Aorta (tissue), 5 donors: Measurements from ENCODE around the gene KRT7. TPM values are rescaled to one million over a fixed set of nuclear protein-coding genes. Genes with fewer than 3 reads are reported as not detected.
A peak's percentile ranks its signal among the peaks of the same experiment; 100 is the strongest.

Experiments
- ATAC-seq: fragments of 200-7000 bp; cut with Tn5 transposase; one replicate; pipeline ENCODE4 v1.9.1; 2022; ENCODE audit warnings: moderate library complexity; ENCODE audit not compliant: low FRiP score
- DNase-seq, 2 donors: peaks; one replicate each; pipeline ENCODE4 v3.0.0-alpha.2; 2020
- H3K27ac ChIP-seq, 2 donors: one replicate each; pipeline ENCODE4 v1.5.1; 2013; ENCODE audit warnings: low read length in 2 of 2, mild to moderate bottlenecking in 2 of 2, moderate library complexity in 2 of 2, control low read depth in 1 of 2, inconsistent platforms in 1 of 2, low read depth in 1 of 2
- H3K27me3 ChIP-seq, 2 donors: one replicate each; pipeline ENCODE4 v1.6.1; 2013; ENCODE audit warnings: control low read depth in 1 of 2, low read length in 1 of 2, mild to moderate bottlenecking in 1 of 2, moderate library complexity in 1 of 2; ENCODE audit not compliant: insufficient read depth in 2 of 2, control insufficient read depth in 1 of 2
- H3K36me3 ChIP-seq, 2 donors: one replicate each; pipeline ENCODE4 v1.6.1; 2013; ENCODE audit warnings: control low read depth in 1 of 2, low read length in 1 of 2, mild to moderate bottlenecking in 1 of 2; ENCODE audit not compliant: insufficient read depth in 2 of 2, control insufficient read depth in 1 of 2
- H3K4me1 ChIP-seq, 2 donors: one replicate each; pipeline ENCODE4 v1.6.1; 2013; ENCODE audit warnings: low read length in 2 of 2, control low read depth in 1 of 2, mild to moderate bottlenecking in 1 of 2, moderate library complexity in 1 of 2; ENCODE audit not compliant: insufficient read depth in 2 of 2, control insufficient read depth in 1 of 2
- H3K4me3 ChIP-seq, 2 donors: one replicate each; pipeline ENCODE4 v1.5.1; 2013; ENCODE audit warnings: low read length in 2 of 2, control low read depth in 1 of 2, mild to moderate bottlenecking in 1 of 2
- H3K9me3 ChIP-seq: one replicate; pipeline ENCODE4 v1.6.1; 2013; ENCODE audit warnings: mild to moderate bottlenecking, low read length; ENCODE audit not compliant: control insufficient read depth
- WGBS, 2 donors: extraction: QIAGEN DNeasy Blood & Tissue Kit; methylation state at CpG; one replicate each; pipeline ENCODE4 v1.1.7; 2013; 5-methylcytosine and 5-hydroxymethylcytosine counted together
- intact Hi-C, 2 donors: fragments of 100-400 bp; cut with DNase I; formaldehyde crosslinking; loops; one replicate each; pipeline versions ENCODE4 v1.14.2 to v1.15.0; 2022
- polyA plus RNA-seq, 2 donors: library from polyadenylated mRNA; stranded (reverse); fragments of 200-250 nt; gene quantifications; one replicate each; pipeline ENCODE4 v1.2.3, GENCODE V29; 2013
- total RNA-seq, 2 donors: library from RNA; stranded (reverse); fragmentation: NEBNext Ultra II Directional; extraction: Animal tissue kit (Norgen Biotek cat#: 25700); gene quantifications; one replicate each; pipeline ENCODE4 v1.2.1, GENCODE V29; 2021
- donor health status: healthy with polysubstance abuse.
- donor health status: Bipolar disorder and iron deficiency.
- donor health status: DM: no; HTN: no; CAD: no.
- donor health status: DM: no; HTN: no; CAD: no.
- donor health status: DM: yes; HTN: yes; CAD: no.

KRT7 gene
- total and polyA plus RNA-seq, 4 donors: 8.7 to 110 (median 50.0) TPM

DNA sequence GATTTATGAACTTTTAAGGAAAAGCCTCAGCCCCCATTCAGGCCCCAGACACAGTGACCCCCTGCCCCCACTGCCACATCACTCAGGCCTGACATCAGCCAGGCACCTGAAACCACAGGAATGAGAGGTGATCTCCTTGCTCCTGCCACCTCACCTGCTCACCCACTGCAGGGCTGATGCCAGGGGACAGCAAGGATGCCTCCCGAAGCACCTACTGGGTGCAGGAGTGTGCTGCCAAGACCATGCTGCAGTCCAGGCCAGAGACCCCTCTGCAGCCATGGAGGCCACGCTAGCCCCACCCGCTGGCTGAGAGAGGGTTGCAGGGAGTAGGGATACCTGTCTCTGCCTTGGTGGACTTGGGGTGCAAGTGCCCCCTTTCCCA lies 18.6 kb upstream of the KRT7 start:
- peaks cover 0 to 4% of the 10 kb centered on the region in 2 donors for H3K4me1 ChIP-seq
- WGBS, 2 donors: 89% methylated on average over 3 of the region's 3 CpGs
- H3K36me3 ChIP-seq: no peaks in the 10 kb centered on the region
- no peak overlapping the region for H3K4me3 ChIP-seq
- ATAC-seq: no peak
- intact Hi-C loops: loop anchor here (5.0 kb wide), 2 partner anchors 108 to 113 kb away; partner anchors contain the start of gene KRT83 (in 1 of the 2)
- H3K27me3 ChIP-seq: no peaks in the 10 kb centered on the region
- peak in 1 of 2 donors; percentile 57 for DNase-seq
- no peaks in the 10 kb centered on the region for H3K9me3 ChIP-seq
- H3K27ac ChIP-seq: no peak overlapping the region

GRCh38 chr12:52215587-52216031 lies 17.4 kb upstream of the KRT7 start:
- ATAC-seq (no peak), DNase-seq (peak in 1 of 2 donors; percentile 76)
- H3K27ac ChIP-seq: peak overlapping the region in 1 of 2 donors; percentile 13
- intact Hi-C loops: no loop called here
- H3K27me3 ChIP-seq: no peaks in the 10 kb centered on the region
- no peaks in the 10 kb centered on the region for H3K9me3 ChIP-seq
- no peak overlapping the region for H3K4me3 ChIP-seq
- H3K36me3 ChIP-seq: no peaks in the 10 kb centered on the region
- H3K4me1 ChIP-seq: peaks cover 0 to 4% of the 10 kb centered on the region in 2 donors
- 18 to 23% methylated on average over 7 of the region's 7 CpGs for WGBS, 2 donors

DNA sequence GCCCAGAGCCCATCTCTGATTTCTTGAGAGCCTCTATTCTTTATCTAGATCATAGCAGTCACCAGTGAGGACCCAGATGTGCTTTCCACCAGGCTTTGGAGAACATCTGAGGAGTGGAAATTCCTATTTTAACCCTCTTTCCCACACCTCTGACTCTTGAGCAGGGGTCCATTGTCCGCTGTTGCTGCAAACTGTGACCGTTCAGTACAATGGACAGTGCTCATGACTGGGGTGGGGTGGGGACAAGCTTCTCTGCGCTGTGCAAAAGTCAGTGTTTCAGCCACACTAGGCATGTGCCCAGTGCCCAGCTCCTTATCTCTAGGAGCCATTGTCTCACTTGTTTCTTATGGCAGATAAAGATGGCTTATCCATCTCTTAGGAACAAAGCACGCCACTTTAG lies 16.9 kb upstream of the KRT7 start:
- intact Hi-C loops: no loop called here
- H3K4me3 ChIP-seq: no peak overlapping the region
- H3K9me3 ChIP-seq: no peaks in the 10 kb centered on the region
- no peak for ATAC-seq
- peak in 1 of 2 donors; percentile 35 for DNase-seq
- peak overlapping the region in 1 of 2 donors; percentile 13 for H3K27ac ChIP-seq
- H3K4me1 ChIP-seq: peaks cover 0 to 5% of the 10 kb centered on the region in 2 donors
- WGBS, 2 donors: 26 to 29% methylated on average over 4 of the region's 4 CpGs
- H3K36me3 ChIP-seq: no peaks in the 10 kb centered on the region
- no peaks in the 10 kb centered on the region for H3K27me3 ChIP-seq

DNA sequence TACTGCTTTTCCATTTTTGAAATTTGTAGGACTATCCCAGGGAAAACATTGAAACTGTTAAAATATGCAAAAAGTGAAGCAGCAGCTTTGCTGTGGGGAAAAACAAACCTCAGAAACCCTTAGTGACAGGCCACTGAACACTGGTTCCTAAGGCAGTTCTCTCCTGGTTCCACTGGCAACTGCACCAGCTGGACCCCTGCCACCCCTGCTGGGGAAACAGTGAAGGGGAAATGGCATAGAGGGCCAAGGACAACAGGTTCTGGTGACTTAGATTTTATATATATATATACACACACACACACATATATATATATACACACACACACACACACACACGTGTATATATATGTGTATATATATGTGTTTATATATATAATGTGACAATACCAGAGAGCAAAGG lies 16.2 kb upstream of the KRT7 start:
- Histone ChIP-seq H3K27me3 (no peaks in the 10 kb centered on the region), H3K4me1 (peaks cover 0 to 7% of the 10 kb centered on the region in 2 donors), H3K27ac (peak overlapping the region in 1 of 2 donors; percentile 35), H3K36me3 (no peaks in the 10 kb centered on the region), H3K4me3 (no peak overlapping the region), H3K9me3 (no peaks in the 10 kb centered on the region)
- no peak for ATAC-seq
- DNase-seq: peak in 1 of 2 donors; percentile 79
- intact Hi-C loops: no loop called here
- WGBS, 2 donors: 0% methylated on average over 1 of the region's 1 CpG

GRCh38 chr12:52217223-52217622 lies 15.8 kb upstream of the KRT7 start:
- no peaks in the 10 kb centered on the region for H3K27me3 ChIP-seq
- no peaks in the 10 kb centered on the region for H3K36me3 ChIP-seq
- no peak overlapping the region for H3K4me3 ChIP-seq
- peaks cover 0 to 7% of the 10 kb centered on the region in 2 donors for H3K4me1 ChIP-seq
- intact Hi-C loops: no loop called here
- 13% methylated on average over 5 of the region's 5 CpGs for WGBS, 2 donors
- peak overlapping the region in 1 of 2 donors; percentile 35 for H3K27ac ChIP-seq
- H3K9me3 ChIP-seq: no peaks in the 10 kb centered on the region
- ATAC-seq (peak; percentile 47), DNase-seq (peak in 1 of 2 donors; percentile 80)

DNA sequence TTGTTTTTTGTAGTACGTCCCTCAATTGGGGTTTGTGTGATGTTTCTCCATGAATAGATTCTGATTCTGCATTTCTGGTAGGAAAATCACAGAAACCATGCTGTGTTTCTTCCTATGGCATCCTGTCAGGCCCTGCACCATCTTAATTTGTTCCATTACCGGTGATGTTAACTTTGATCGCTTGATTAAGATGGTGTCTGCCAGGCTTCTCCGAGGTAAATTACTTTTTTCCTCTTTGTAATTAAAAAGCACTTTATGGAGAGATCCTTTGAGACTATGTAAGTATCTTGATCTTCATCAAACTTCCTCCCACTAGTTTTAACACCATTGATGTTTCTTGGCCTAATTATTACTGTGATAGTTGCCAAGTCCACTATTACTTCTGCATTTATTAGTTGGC lies 15.0 kb upstream of the KRT7 start:
- intact Hi-C loops: no loop called here
- 97 to 98% methylated on average over 4 of the region's 4 CpGs for WGBS, 2 donors
- H3K4me3 ChIP-seq: no peak overlapping the region

DNA sequence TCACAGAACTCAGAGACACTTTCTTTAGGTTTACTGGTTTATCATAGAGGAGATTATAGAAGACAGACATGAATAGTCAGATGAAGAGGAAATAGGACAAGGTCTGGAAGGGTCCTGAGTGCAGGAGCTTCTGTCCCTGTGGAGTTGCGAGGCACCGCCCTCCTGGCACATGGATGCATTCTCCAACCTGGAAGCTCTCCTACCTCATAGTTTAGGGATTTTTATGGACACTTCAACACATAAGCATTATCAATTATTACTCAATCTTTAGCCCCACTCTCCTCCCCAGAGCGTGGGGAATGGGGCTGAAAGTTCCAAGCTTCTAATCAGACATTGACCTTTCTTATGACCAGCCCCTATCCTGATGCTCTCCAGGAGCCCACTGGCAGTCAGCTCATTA lies 12.6 kb upstream of the KRT7 start:
- ATAC-seq: no peak
- Histone ChIP-seq H3K4me1 (peaks cover 0 to 7% of the 10 kb centered on the region in 2 donors), H3K27me3 (no peaks in the 10 kb centered on the region), H3K27ac (no peak overlapping the region), H3K4me3 (no peak overlapping the region), H3K9me3 (no peaks in the 10 kb centered on the region), H3K36me3 (no peaks in the 10 kb centered on the region)
- 93 to 99% methylated on average over 3 of the region's 3 CpGs for WGBS, 2 donors
- no peak for DNase-seq
- intact Hi-C loops: no loop called here

More for the DNA sequence above, 15.0 kb upstream of the KRT7 start:
- Histone ChIP-seq H3K9me3 (no peaks in the 10 kb centered on the region), H3K27ac (no peak overlapping the region), H3K36me3 (no peaks in the 10 kb centered on the region), H3K4me1 (peaks cover 0 to 7% of the 10 kb centered on the region in 2 donors), H3K27me3 (no peaks in the 10 kb centered on the region)
- DNase-seq (no peak), ATAC-seq (no peak)

DNA sequence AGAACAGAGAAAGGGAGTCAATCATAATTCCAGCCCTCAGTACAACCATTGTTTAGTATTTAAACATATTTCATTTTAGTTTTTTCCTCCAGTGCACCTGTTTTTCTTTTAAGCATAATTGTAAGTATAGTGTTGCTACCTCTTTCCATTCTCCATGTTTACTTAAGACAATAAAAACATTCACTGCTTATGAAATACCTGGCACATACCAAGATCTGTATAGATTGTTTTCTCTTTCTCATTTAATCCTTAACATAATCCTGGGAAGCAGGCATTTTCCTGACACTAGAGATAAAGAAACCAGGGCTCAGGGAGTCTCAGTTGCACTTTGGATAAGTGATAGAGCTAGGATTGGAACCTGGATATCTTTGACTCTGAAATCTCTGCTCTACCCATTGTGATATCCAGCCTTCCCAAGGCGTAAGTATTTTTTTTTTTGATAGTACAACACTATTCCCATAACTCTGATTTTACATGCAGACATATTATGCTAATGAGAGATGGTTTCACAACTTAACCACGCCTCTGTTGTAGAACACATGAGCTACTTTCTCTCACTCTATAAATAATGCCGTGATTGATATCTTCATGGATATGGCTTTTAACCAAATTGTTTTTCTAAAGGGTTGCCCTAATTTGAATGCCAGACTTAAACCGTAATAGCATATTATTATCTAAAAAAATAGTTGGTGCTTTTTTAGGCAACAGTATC lies 11.8 kb upstream of the KRT7 start:
- H3K27me3 ChIP-seq: no peaks in the 10 kb centered on the region
- intact Hi-C loops: no loop called here
- no peak overlapping the region for H3K4me3 ChIP-seq
- H3K9me3 ChIP-seq: no peaks in the 10 kb centered on the region
- no peak for DNase-seq
- H3K4me1 ChIP-seq: peaks cover 0 to 7% of the 10 kb centered on the region in 2 donors
- H3K27ac ChIP-seq: no peak overlapping the region
- no peaks in the 10 kb centered on the region for H3K36me3 ChIP-seq
- no peak for ATAC-seq
- WGBS, 2 donors: 9 to 11% methylated on average over 4 of the region's 4 CpGs

- intact Hi-C loops: no loop called here
- Histone ChIP-seq H3K27ac (peak overlapping the region in 1 of 2 donors; percentile 20), H3K4me3 (no peak overlapping the region), H3K9me3 (no peaks in the 10 kb centered on the region), H3K4me1 (peaks cover 0 to 7% of the 10 kb centered on the region in 2 donors), H3K27me3 (no peaks in the 10 kb centered on the region), H3K36me3 (no peaks in the 10 kb centered on the region)
- no peak for ATAC-seq
- DNase-seq: peak; percentile 75 to 89
- 13 to 15% methylated on average over 8 of the region's 8 CpGs for WGBS, 2 donors
Measured at GRCh38 chr12:52221912-52222457, 11.1 kb upstream of the KRT7 start.
